HepG2 (cell line): ENCODE data around the gene RAC3. TPM values are rescaled to one million over a fixed set of nuclear protein-coding genes. Genes with fewer than 3 reads are reported as not detected.

ENCODE experiments used
- DDIT3 ChIP-seq: sonication (generic); formaldehyde crosslinking; IDR thresholded peaks from 2 replicates; pipeline ENCODE4 v1.4.0; 2020; ENCODE audit warnings: mild to moderate bottlenecking, missing genetic modification reagents
- DMAP1 ChIP-seq: IDR thresholded peaks from 2 replicates; pipeline ENCODE4 v1.6.1; 2016
- ELK4 ChIP-seq: sonication (generic); formaldehyde crosslinking; IDR thresholded peaks from 2 replicates; pipeline ENCODE4 v1.9.0; 2021; ENCODE audit warnings: missing genetic modification reagents, borderline replicate concordance
- FOXP1 ChIP-seq, 2 experiments: fragments of 450-650 bp in 1 of 2; IDR thresholded peaks; 2 replicates each; pipeline ENCODE4 v1.6.1; 2017 to 2018; ENCODE audit warnings: antibody characterized with exemption in 1 of 2
- ONECUT2 ChIP-seq: sonication (generic); formaldehyde crosslinking; IDR thresholded peaks from 2 replicates; pipeline ENCODE4 v1.4.0; 2020; ENCODE audit warnings: missing genetic modification reagents
- PATZ1 ChIP-seq: sonication (generic); formaldehyde crosslinking; IDR thresholded peaks from 2 replicates; pipeline ENCODE4 v1.4.0; 2020; ENCODE audit warnings: missing genetic modification reagents
- PITX1 ChIP-seq: sonication (generic); formaldehyde crosslinking; IDR thresholded peaks from 2 replicates; pipeline ENCODE4 v1.5.1; 2020; ENCODE audit warnings: mild to moderate bottlenecking, missing genetic modification reagents
- RXRA ChIP-seq: sonication (generic); formaldehyde crosslinking; IDR thresholded peaks from 2 replicates; pipeline ENCODE4 v1.5.1; 2020; ENCODE audit warnings: missing genetic modification reagents
- THAP8 ChIP-seq: sonication (generic); formaldehyde crosslinking; IDR thresholded peaks from 2 replicates; pipeline ENCODE4 v1.5.1; 2020; ENCODE audit warnings: missing genetic modification reagents, mild to moderate bottlenecking, borderline replicate concordance
- ZBTB33 ChIP-seq: sonication (generic); formaldehyde crosslinking; IDR thresholded peaks from 2 replicates; pipeline ENCODE4 v1.4.0; 2020; ENCODE audit warnings: missing genetic modification reagents
- ZHX2 ChIP-seq, 2 experiments: sonication (generic) in 1 of 2; formaldehyde crosslinking in 1 of 2; IDR thresholded peaks; 2 replicates each; pipeline versions ENCODE4 v1.6.1 to v1.9.0; 2014 to 2022; ENCODE audit warnings: antibody characterized with exemption in 1 of 2, borderline replicate concordance in 1 of 2, inconsistent platforms in 1 of 2, low read depth in 1 of 2, missing genetic modification reagents in 1 of 2
- ZNF292 ChIP-seq: sonication (generic); formaldehyde crosslinking; IDR thresholded peaks from 2 replicates; pipeline ENCODE4 v1.8.1; 2022; ENCODE audit warnings: mild to moderate bottlenecking, low read depth, missing genetic modification reagents, borderline replicate concordance
- ZNF296 ChIP-seq: sonication (generic); formaldehyde crosslinking; conservative IDR thresholded peaks from 2 replicates; pipeline ENCODE4 v1.5.0; 2020; ENCODE audit warnings: mild to moderate bottlenecking, missing genetic modification reagents
- ZNF501 ChIP-seq: sonication (generic); formaldehyde crosslinking; IDR thresholded peaks from 2 replicates; pipeline ENCODE4 v1.5.1; 2020; ENCODE audit warnings: mild to moderate bottlenecking, moderate library complexity, missing genetic modification reagents
- ZNF75D ChIP-seq: sonication (generic); formaldehyde crosslinking; IDR thresholded peaks from 2 replicates; pipeline ENCODE4 v1.8.1; 2023; ENCODE audit warnings: missing genetic modification reagents, mild to moderate bottlenecking, borderline replicate concordance
- ZSCAN29 ChIP-seq: sonication (generic); formaldehyde crosslinking; conservative IDR thresholded peaks from 2 replicates; pipeline ENCODE4 v1.4.0; 2020; ENCODE audit warnings: mild to moderate bottlenecking, missing genetic modification reagents
- polyA plus RNA-seq, 8 experiments: library from polyadenylated mRNA; depleted of rRNA in 3 of 8; stranded (reverse) in 7 of 8; unstranded in 1 of 8; fragments of >200 nt; fragmentation: Illumina TruSeq in 4 of 8; extraction: Trizol in 4 of 8; gene quantifications; 2 replicates each; pipeline versions ENCODE4 v1.2.1 to v1.2.3, GENCODE V29; 2011 to 2016; ENCODE audit warnings: low read depth in 4 of 8, missing spikeins in 1 of 8, mixed read lengths in 1 of 8; ENCODE audit not compliant: insufficient read depth in 1 of 8
- total RNA-seq, 5 experiments: library from RNA; depleted of rRNA; stranded (reverse); fragments of >200 nt; fragmentation: Illumina TruSeq; extraction: Trizol; gene quantifications; 2 replicates each; pipeline ENCODE4 v1.2.3, GENCODE V29; 2016; ENCODE audit warnings: low read depth in 1 of 5

Gene RAC3
- total and polyA plus RNA-seq, 2 of the 13 experiments (the other 11 are each of a cell fraction or from before 2014, with no cell fraction given) = 10.5 to 21.3 TPM

GRCh38 chr17:82018989-82019689 is 12.3 kb upstream of the RAC3 start (continued):
- peak; percentile 48 for TF ChIP-seq PATZ1
- TF ChIP-seq ZNF292 (CRISPR knock-in tag) = no peak
- no peak for TF ChIP-seq FOXP1 (IDR thresholded peaks at IDR 0.05)
- no peak for TF ChIP-seq FOXP1 (CRISPR knock-in tag; IDR thresholded peaks at IDR 0.05)
- 0 out of 2 replicates have a peak, but pooled peaks have one; percentile 10 for TF ChIP-seq RXRA
- TF ChIP-seq ZBTB33 (CRISPR knock-in tag) = peak; percentile 55; the same call in 1 of the 2 replicates
- no peak for TF ChIP-seq ZNF501 (CRISPR knock-in tag)
- TF ChIP-seq ZNF75D = no peak
- no peak for TF ChIP-seq ONECUT2 (CRISPR knock-in tag)
- no peak for TF ChIP-seq ELK4
- TF ChIP-seq DDIT3 (CRISPR knock-in tag) = no peak
- no peak for TF ChIP-seq PITX1 (CRISPR knock-in tag)
- TF ChIP-seq THAP8 = no peak
- no peak for TF ChIP-seq DMAP1 (CRISPR knock-in tag)
- TF ChIP-seq ZNF296 (CRISPR knock-in tag) = no peak
- no peak for TF ChIP-seq ZSCAN29
- TF ChIP-seq ZHX2 (IDR thresholded peaks at IDR 0.05; ENCODE audit: low read depth) = peak; percentile 40; the same call in 1 of the 2 replicates
- no peak for TF ChIP-seq ZHX2 (CRISPR knock-in tag; IDR thresholded peaks at IDR 0.05; ENCODE audit: borderline replicate concordance)
